Measurements from ENCODE around the gene OR2V1.

The OR2V1 gene

GRCh38 chr5:181171782-181172181 lies 40.8 kb upstream of the OR2V1 start:
- TF ChIP-seq ZNF384 (IDR thresholded peaks at IDR 0.05) (peak; percentile 74), FOXM1 (IDR thresholded peaks at IDR 0.05; ENCODE audit: borderline replicate concordance) (no peak)
- DNase-seq (ENCODE audit: extremely low spot score): no peak
- CTCF ChIA-PET: interaction anchor here (0.6 to 4.2 kb wide), 4 partner anchors 12 to 132 kb away, joined by 3 to 26 read pairs (median 6); partner anchors contain the start of gene BTNL9
- POLR2A ChIA-PET: interaction anchor here (1.6 kb wide), 1 partner anchor 20 kb away, joined by 5 read pairs; no protein-coding TSS in a partner anchor

GRCh38 chr5:181170996-181171395 lies 40.0 kb upstream of the OR2V1 start:
- no peak for TF ChIP-seq ARNT (IDR thresholded peaks at IDR 0.05)
- TF ChIP-seq CTBP1 (IDR thresholded peaks at IDR 0.05; ENCODE audit: borderline replicate concordance): no peak
- no peak for TF ChIP-seq LEF1 (IDR thresholded peaks at IDR 0.05; ENCODE audit: borderline replicate concordance)
- no peak for TF ChIP-seq BHLHE40 (IDR thresholded peaks at IDR 0.05; ENCODE audit: borderline replicate concordance)
- no peak for TF ChIP-seq ZNF384 (IDR thresholded peaks at IDR 0.05)
- TF ChIP-seq TARDBP (IDR thresholded peaks at IDR 0.05): no peak
- TF ChIP-seq SUZ12 (IDR thresholded peaks at IDR 0.05): no peak
- TF ChIP-seq L3MBTL2 (conservative IDR thresholded peaks at IDR 0.05): no peak
- TF ChIP-seq FOXK2 (IDR thresholded peaks at IDR 0.05): no peak
- ChIA-PET POLR2A (interaction anchor here (0.9 to 1.6 kb wide), 5 partner anchors 13 to 34 kb away, joined by 3 to 6 read pairs (median 4); partner anchors contain the start of gene TRIM7), CTCF (no interaction called here)
- DNase-seq (ENCODE audit: extremely low spot score): no peak

GRCh38 chr5:181170237-181170825 lies 39.4 kb upstream of the OR2V1 start:
- TF ChIP-seq FOXM1 (IDR thresholded peaks at IDR 0.05; ENCODE audit: borderline replicate concordance): no peak
- no peak for TF ChIP-seq SUZ12 (IDR thresholded peaks at IDR 0.05)
- no peak for TF ChIP-seq BHLHE40 (IDR thresholded peaks at IDR 0.05; ENCODE audit: borderline replicate concordance)
- no peak for TF ChIP-seq LEF1 (IDR thresholded peaks at IDR 0.05; ENCODE audit: borderline replicate concordance)
- TF ChIP-seq ZNF384 (IDR thresholded peaks at IDR 0.05): no peak
- TF ChIP-seq HDGF (IDR thresholded peaks at IDR 0.05; ENCODE audit: borderline replicate concordance): no peak
- no peak for TF ChIP-seq CTBP1 (IDR thresholded peaks at IDR 0.05; ENCODE audit: borderline replicate concordance)
- TF ChIP-seq SP1 (IDR thresholded peaks at IDR 0.05): no peak
- no peak for TF ChIP-seq FOXK2 (IDR thresholded peaks at IDR 0.05)
- no peak for TF ChIP-seq NFRKB (IDR thresholded peaks at IDR 0.05)
- TF ChIP-seq TARDBP (IDR thresholded peaks at IDR 0.05): no peak
- no peak for TF ChIP-seq L3MBTL2 (conservative IDR thresholded peaks at IDR 0.05)
- TF ChIP-seq PKNOX1 (IDR thresholded peaks at IDR 0.05): no peak
- TF ChIP-seq ARNT (IDR thresholded peaks at IDR 0.05): no peak
- no peak for TF ChIP-seq FOXA1 (IDR thresholded peaks at IDR 0.05)
- TF ChIP-seq ELF4 (IDR thresholded peaks at IDR 0.05): no peak
- CTCF ChIA-PET: interaction anchor here (0.9 kb wide), 1 partner anchor 15 kb away, joined by 3 read pairs; no protein-coding TSS in a partner anchor
- POLR2A ChIA-PET: interaction anchor here (0.7 to 1.6 kb wide), 6 partner anchors 14 to 75 kb away, joined by 3 to 6 read pairs (median 4); partner anchors contain the start of gene TRIM7
- no peak for DNase-seq (ENCODE audit: extremely low spot score)

- POLR2A ChIA-PET: interaction anchor here (1.6 kb wide), 2 partner anchors 14 to 22 kb away, joined by 5 to 6 read pairs; no protein-coding TSS in a partner anchor
- peak; percentile 42 for DNase-seq (ENCODE audit: extremely low spot score)
- CTCF ChIA-PET: interaction anchor here (0.9 to 2.1 kb wide), 4 partner anchors 12 to 46 kb away, joined by 3 to 11 read pairs (median 3); no protein-coding TSS in a partner anchor
- TF ChIP-seq TARDBP (IDR thresholded peaks at IDR 0.05) (peak; percentile 31; the same call in 1 of the 2 replicates), L3MBTL2 (conservative IDR thresholded peaks at IDR 0.05) (peak; percentile 68), CTBP1 (IDR thresholded peaks at IDR 0.05; ENCODE audit: borderline replicate concordance) (peak; percentile 55; the same call in 1 of the 2 replicates)
Observed at GRCh38 chr5:181169459-181170236, 38.7 kb upstream of the OR2V1 start.

GRCh38 chr5:181168595-181169118 lies 37.7 kb upstream of the OR2V1 start:
- TF ChIP-seq LEF1 (IDR thresholded peaks at IDR 0.05; ENCODE audit: borderline replicate concordance): no peak
- TF ChIP-seq ELF4 (IDR thresholded peaks at IDR 0.05): no peak
- no peak for TF ChIP-seq SP1 (IDR thresholded peaks at IDR 0.05)
- CTCF ChIA-PET: interaction anchor here (0.7 to 2.1 kb wide), 16 partner anchors 8 to 382 kb away, joined by 3 to 19 read pairs (median 3); partner anchors contain the start of gene ZFP62
- no peak for DNase-seq (ENCODE audit: extremely low spot score)
- POLR2A ChIA-PET: interaction anchor here (0.6 to 1.8 kb wide), 8 partner anchors 18 to 92 kb away, joined by 3 to 6 read pairs (median 4); partner anchors contain the start of gene TRIM52

GRCh38 chr5:181167814-181168488 lies 37.0 kb upstream of the OR2V1 start:
- DNase-seq (ENCODE audit: extremely low spot score): peak; percentile 70
- POLR2A ChIA-PET: interaction anchor here (0.7 to 1.8 kb wide), 8 partner anchors 19 to 93 kb away, joined by 3 to 6 read pairs (median 4); partner anchors contain the start of genes RACK1 and TRIM52
- CTCF ChIA-PET: interaction anchor here (0.5 to 2.1 kb wide), 16 partner anchors 8 to 382 kb away, joined by 3 to 19 read pairs (median 3); partner anchors contain the start of gene ZFP62
- TF ChIP-seq BHLHE40 (IDR thresholded peaks at IDR 0.05; ENCODE audit: borderline replicate concordance) (no peak), CTBP1 (IDR thresholded peaks at IDR 0.05; ENCODE audit: borderline replicate concordance) (no peak), ZNF384 (IDR thresholded peaks at IDR 0.05) (no peak), SP1 (IDR thresholded peaks at IDR 0.05) (no peak), HDGF (IDR thresholded peaks at IDR 0.05; ENCODE audit: borderline replicate concordance) (no peak)
